GM20000 (cell line): Measurements from ENCODE around the gene ARID2.

Source experiments
- DNase-seq: peaks from one replicate; pipeline ENCODE4 v3.0.0; 2012; ENCODE audit warnings: low spot score
- CTCF ChIP-seq: IDR thresholded peaks from 2 replicates; pipeline ENCODE4 v1.5.1; 2012; ENCODE audit warnings: mild to moderate bottlenecking, control low read depth; ENCODE audit errors: extremely low read depth, missing control alignments

The ARID2 gene

GRCh38 chr12:45827974-45828373, 98.5 kb downstream of the ARID2 start:
- DNase-seq: no peak
- TF ChIP-seq CTCF: no peak

- no peak for TF ChIP-seq CTCF
- DNase-seq: peak; percentile 5
Observed at GRCh38 chr12:45828402-45828801, 98.9 kb downstream of the ARID2 start.

GRCh38 chr12:45831590-45831989, 102.1 kb downstream of the ARID2 start:
- no peak for DNase-seq
- TF ChIP-seq CTCF: no peak

- no peak for DNase-seq
- TF ChIP-seq CTCF: no peak
Observed at GRCh38 chr12:45833401-45833800, 103.9 kb downstream of the ARID2 start.

GRCh38 chr12:45834809-45835208, 105.3 kb downstream of the ARID2 start:
- no peak for TF ChIP-seq CTCF
- no peak for DNase-seq

GRCh38 chr12:45839917-45840316, 110.4 kb downstream of the ARID2 start:
- no peak for TF ChIP-seq CTCF
- no peak for DNase-seq

- no peak for TF ChIP-seq CTCF
- no peak for DNase-seq
Observed at GRCh38 chr12:45849289-45849688, 119.8 kb downstream of the ARID2 start.

- no peak for DNase-seq
- TF ChIP-seq CTCF: no peak
Observed at GRCh38 chr12:45850302-45850701, 120.8 kb downstream of the ARID2 start.
